NT2/D1 (cell line): ENCODE data around the gene C1GALT1.

Experiments
- DNase-seq: peaks from one replicate; pipeline ENCODE4 v3.0.0-alpha.2; 2011; ENCODE audit warnings: low read depth, low spot score
- H3K27me3 ChIP-seq: 2 replicates; pipeline ENCODE4 v1.6.0; 2011; ENCODE audit warnings: mild to moderate bottlenecking; ENCODE audit not compliant: insufficient read length, insufficient read depth
- H3K36me3 ChIP-seq: 2 replicates; pipeline ENCODE4 v1.6.1; 2011; ENCODE audit warnings: mild to moderate bottlenecking, low read length, mixed read lengths; ENCODE audit not compliant: insufficient read depth, insufficient read length
- H3K4me1 ChIP-seq: 2 replicates; pipeline ENCODE4 v1.5.1; 2011; ENCODE audit not compliant: insufficient read depth, insufficient read length
- H3K4me3 ChIP-seq: 2 replicates; pipeline ENCODE4 v1.5.1; 2011; ENCODE audit warnings: low read depth; ENCODE audit not compliant: insufficient read length
- H3K9ac ChIP-seq: 2 replicates; pipeline ENCODE4 v1.6.0; 2011; ENCODE audit warnings: low read depth; ENCODE audit not compliant: insufficient read length
- H3K9me3 ChIP-seq: 2 replicates; pipeline ENCODE4 v1.5.1; 2011; ENCODE audit warnings: mild to moderate bottlenecking, low read length; ENCODE audit not compliant: insufficient read depth
- SUZ12 ChIP-seq: IDR thresholded peaks from 2 replicates; pipeline ENCODE4 v1.6.1; 2011; ENCODE audit not compliant: insufficient read length, insufficient read depth; ENCODE audit errors: extremely low read depth
- YY1 ChIP-seq: IDR thresholded peaks from 2 replicates; pipeline ENCODE4 v1.6.1; 2011; ENCODE audit not compliant: insufficient read length, insufficient read depth
- ZNF274 ChIP-seq: IDR thresholded peaks from 2 replicates; pipeline ENCODE4 v1.6.1; 2011; ENCODE audit warnings: mild to moderate bottlenecking, low read depth, low read length

C1GALT1 gene

GRCh38 chr7:7214398-7215347 is 32.3 kb downstream of the C1GALT1 start:
- Histone ChIP-seq H3K27me3 (no peaks in the 10 kb centered on the region), H3K9ac (no peak overlapping the region), H3K9me3 (peaks cover 28% of the 10 kb centered on the region; the same call in 1 of the 2 replicates), H3K4me1 (no peaks in the 10 kb centered on the region), H3K36me3 (peaks cover 37% of the 10 kb centered on the region), H3K4me3 (no peak overlapping the region)
- DNase-seq: no peak
- TF ChIP-seq ZNF274 (no peak), YY1 (no peak), SUZ12 (no peak)

GRCh38 chr7:7216279-7216678 is 33.9 kb downstream of the C1GALT1 start:
- no peak for TF ChIP-seq SUZ12
- TF ChIP-seq YY1: no peak
- no peak for TF ChIP-seq ZNF274
- H3K36me3 ChIP-seq: peaks cover 37% of the 10 kb centered on the region
- H3K4me3 ChIP-seq: no peak overlapping the region
- H3K4me1 ChIP-seq: no peaks in the 10 kb centered on the region
- DNase-seq: no peak
- H3K9me3 ChIP-seq: peaks cover 28% of the 10 kb centered on the region; the same call in 1 of the 2 replicates
- H3K9ac ChIP-seq: no peak overlapping the region
- H3K27me3 ChIP-seq: no peaks in the 10 kb centered on the region

GRCh38 chr7:7219216-7219615 is 36.9 kb downstream of the C1GALT1 start:
- Histone ChIP-seq H3K4me3 (no peak overlapping the region), H3K36me3 (peaks cover 37% of the 10 kb centered on the region), H3K27me3 (no peaks in the 10 kb centered on the region), H3K9ac (no peak overlapping the region), H3K4me1 (no peaks in the 10 kb centered on the region), H3K9me3 (peaks cover 7% of the 10 kb centered on the region; the same call in 1 of the 2 replicates)
- TF ChIP-seq ZNF274 (no peak), YY1 (no peak), SUZ12 (no peak)
- no peak for DNase-seq

- peaks cover 23% of the 10 kb centered on the region for H3K36me3 ChIP-seq
- no peak for TF ChIP-seq ZNF274
- TF ChIP-seq YY1: no peak
- no peak for TF ChIP-seq SUZ12
- no peaks in the 10 kb centered on the region for H3K4me1 ChIP-seq
- DNase-seq: no peak
- peaks cover 14% of the 10 kb centered on the region for H3K9me3 ChIP-seq
- no peaks in the 10 kb centered on the region for H3K27me3 ChIP-seq
- H3K9ac ChIP-seq: no peak overlapping the region
- H3K4me3 ChIP-seq: no peak overlapping the region
These were observed 38.5 kb downstream of the C1GALT1 start for GRCh38 chr7:7220821-7221220.

GRCh38 chr7:7221599-7222038 is 39.3 kb downstream of the C1GALT1 start:
- Histone ChIP-seq H3K27me3 (no peaks in the 10 kb centered on the region), H3K4me1 (no peaks in the 10 kb centered on the region), H3K4me3 (no peak overlapping the region), H3K36me3 (peaks cover 21% of the 10 kb centered on the region), H3K9me3 (peaks cover 14% of the 10 kb centered on the region), H3K9ac (no peak overlapping the region)
- DNase-seq: no peak
- TF ChIP-seq ZNF274: no peak
- TF ChIP-seq SUZ12: no peak
- TF ChIP-seq YY1: no peak

- no peaks in the 10 kb centered on the region for H3K27me3 ChIP-seq
- no peak overlapping the region for H3K9ac ChIP-seq
- no peak for DNase-seq
- H3K9me3 ChIP-seq: peaks cover 9% of the 10 kb centered on the region
- no peaks in the 10 kb centered on the region for H3K4me1 ChIP-seq
- H3K4me3 ChIP-seq: no peak overlapping the region
- TF ChIP-seq ZNF274: no peak
- no peak for TF ChIP-seq YY1
- no peak for TF ChIP-seq SUZ12
- H3K36me3 ChIP-seq: peaks cover 4% of the 10 kb centered on the region
These were observed 40.9 kb downstream of the C1GALT1 start for GRCh38 chr7:7223250-7223649.

GRCh38 chr7:7226407-7226806 is 44.1 kb downstream of the C1GALT1 start:
- TF ChIP-seq SUZ12: no peak
- no peak for TF ChIP-seq YY1
- Histone ChIP-seq H3K9ac (no peak overlapping the region), H3K36me3 (peaks cover 3% of the 10 kb centered on the region), H3K4me1 (no peaks in the 10 kb centered on the region), H3K9me3 (peaks cover 20% of the 10 kb centered on the region), H3K4me3 (no peak overlapping the region), H3K27me3 (no peaks in the 10 kb centered on the region)
- DNase-seq: no peak
